Measurements from ENCODE around the gene CFAP65.
A peak's percentile ranks its signal among the peaks of the same experiment; 100 is the strongest.

- TF ChIP-seq CTCF (optimal IDR thresholded peaks at IDR 0.05 in 1 of 3, IDR thresholded peaks at IDR 0.05 in 1 of 3, conservative IDR thresholded peaks at IDR 0.05 in 1 of 3; ENCODE audit: extremely low read depth in 1 of 3, insufficient read depth in 2 of 3, low read length in 3 of 3) (peak in 2 of 3 experiments; percentile 20 to 37), EZH2 (IDR thresholded peaks at IDR 0.05; ENCODE audit: low read length) (no peak)
Observed at GRCh38 chr2:218953366-218953954, 87.9 kb downstream of the CFAP65 start.

Measured in keratinocyte (primary cell).